PFSK-1 (cell line): Measurements from ENCODE around the gene PCED1B.

ENCODE experiments used
- POLR2AphosphoS5 ChIP-seq: IDR thresholded peaks from 2 replicates; pipeline ENCODE4 v1.6.1; 2012; ENCODE audit warnings: low read depth, mild to moderate bottlenecking, control low read depth, low read length, moderate library complexity
- REST ChIP-seq, 2 experiments: IDR thresholded peaks; 2 replicates each; pipeline versions ENCODE4 v1.6.1 to v1.8.0; 2011 to 2012; ENCODE audit warnings: low read depth in 2 of 2, low read length in 2 of 2, control low read depth in 1 of 2, inconsistent platforms in 1 of 2, mild to moderate bottlenecking in 1 of 2, moderate library complexity in 1 of 2; ENCODE audit not compliant: insufficient read depth in 1 of 2
- SIN3A ChIP-seq: IDR thresholded peaks from 2 replicates; pipeline ENCODE4 v1.6.1; 2012; ENCODE audit warnings: mild to moderate bottlenecking, low read length, moderate library complexity, borderline replicate concordance; ENCODE audit not compliant: insufficient read depth

DNA sequence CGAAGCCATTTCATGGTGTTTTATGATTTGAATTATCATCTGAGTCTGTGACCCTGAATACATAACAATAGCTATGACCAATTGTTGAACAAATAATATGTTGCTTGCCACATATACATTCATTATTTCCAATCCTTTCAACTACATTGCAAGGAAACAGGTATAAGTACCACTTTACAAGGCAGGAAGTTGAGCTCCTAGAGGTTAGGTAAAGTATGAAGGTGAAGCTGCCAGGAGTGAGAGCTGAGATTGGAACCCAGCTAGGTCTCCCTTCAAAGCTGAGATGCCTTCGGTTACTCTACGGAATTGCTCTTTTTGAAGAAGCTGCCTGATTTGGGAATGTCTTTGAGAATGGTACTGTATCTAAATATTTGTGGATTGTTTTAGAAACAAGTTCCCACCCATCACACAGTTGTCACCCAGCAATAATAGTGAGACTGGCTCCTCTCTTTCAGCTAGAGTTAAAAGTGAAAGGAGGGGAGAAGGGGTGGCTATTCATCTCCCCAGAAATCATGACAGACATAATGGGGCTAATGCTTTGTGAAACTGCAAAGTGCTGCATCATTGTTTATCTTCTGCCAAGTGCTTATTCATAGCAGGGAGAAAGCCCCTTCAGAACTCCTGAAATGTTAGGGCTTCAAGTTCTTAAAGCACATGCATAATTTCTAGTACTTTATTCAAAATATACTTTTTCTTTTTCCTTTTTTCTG lies 76.2 kb downstream of the PCED1B start:
- TF ChIP-seq POLR2AphosphoS5 (no peak), SIN3A (no peak), REST (IDR thresholded peaks at IDR 0.05; ENCODE audit: insufficient read depth in 1 of 2, low read depth in 2 of 2, low read length in 2 of 2) (no peak)
